ENCODE measurements around the gene TMEM156.

DNA sequence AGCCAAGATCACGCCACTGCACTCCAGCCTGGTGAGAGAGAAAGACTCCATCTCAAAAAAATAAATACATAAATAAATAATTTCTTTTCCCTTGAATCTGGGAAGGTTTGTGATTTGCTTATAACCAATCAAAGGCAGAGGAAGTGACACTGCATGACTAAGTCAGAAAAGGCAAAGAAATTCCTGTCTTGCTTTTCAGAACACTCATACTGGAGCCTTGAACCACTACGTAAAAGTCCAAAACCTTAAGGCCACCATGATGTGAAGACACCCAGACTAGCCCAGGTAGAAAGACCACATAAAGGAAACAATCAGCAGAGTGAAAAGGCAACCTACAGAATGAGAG, 36.6 kb downstream of the TMEM156 start:
- no peak for TF ChIP-seq POLR2A (IDR thresholded peaks at IDR 0.05)
- TF ChIP-seq POLR2AphosphoS5 (IDR thresholded peaks at IDR 0.05; ENCODE audit: insufficient read depth in 1 of 2, low read depth in 1 of 2): no peak
- TF ChIP-seq, protein P1, sequence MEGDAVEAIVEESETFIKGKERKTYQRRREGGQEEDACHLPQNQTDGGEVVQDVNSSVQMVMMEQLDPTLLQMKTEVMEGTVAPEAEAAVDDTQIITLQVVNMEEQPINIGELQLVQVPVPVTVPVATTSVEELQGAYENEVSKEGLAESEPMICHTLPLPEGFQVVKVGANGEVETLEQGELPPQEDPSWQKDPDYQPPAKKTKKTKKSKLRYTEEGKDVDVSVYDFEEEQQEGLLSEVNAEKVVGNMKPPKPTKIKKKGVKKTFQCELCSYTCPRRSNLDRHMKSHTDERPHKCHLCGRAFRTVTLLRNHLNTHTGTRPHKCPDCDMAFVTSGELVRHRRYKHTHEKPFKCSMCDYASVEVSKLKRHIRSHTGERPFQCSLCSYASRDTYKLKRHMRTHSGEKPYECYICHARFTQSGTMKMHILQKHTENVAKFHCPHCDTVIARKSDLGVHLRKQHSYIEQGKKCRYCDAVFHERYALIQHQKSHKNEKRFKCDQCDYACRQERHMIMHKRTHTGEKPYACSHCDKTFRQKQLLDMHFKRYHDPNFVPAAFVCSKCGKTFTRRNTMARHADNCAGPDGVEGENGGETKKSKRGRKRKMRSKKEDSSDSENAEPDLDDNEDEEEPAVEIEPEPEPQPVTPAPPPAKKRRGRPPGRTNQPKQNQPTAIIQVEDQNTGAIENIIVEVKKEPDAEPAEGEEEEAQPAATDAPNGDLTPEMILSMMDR (IDR thresholded peaks at IDR 0.05): no peak

All from vagina (tissue), 2 donors.